ENCODE results near the gene BRD3. TPM values are rescaled to one million over a fixed set of nuclear protein-coding genes. Genes with fewer than 3 reads are reported as not detected.

Gene BRD3
- total RNA-seq, 2 donors from 2014 or later = 50.2 to 51.3 TPM

DNA sequence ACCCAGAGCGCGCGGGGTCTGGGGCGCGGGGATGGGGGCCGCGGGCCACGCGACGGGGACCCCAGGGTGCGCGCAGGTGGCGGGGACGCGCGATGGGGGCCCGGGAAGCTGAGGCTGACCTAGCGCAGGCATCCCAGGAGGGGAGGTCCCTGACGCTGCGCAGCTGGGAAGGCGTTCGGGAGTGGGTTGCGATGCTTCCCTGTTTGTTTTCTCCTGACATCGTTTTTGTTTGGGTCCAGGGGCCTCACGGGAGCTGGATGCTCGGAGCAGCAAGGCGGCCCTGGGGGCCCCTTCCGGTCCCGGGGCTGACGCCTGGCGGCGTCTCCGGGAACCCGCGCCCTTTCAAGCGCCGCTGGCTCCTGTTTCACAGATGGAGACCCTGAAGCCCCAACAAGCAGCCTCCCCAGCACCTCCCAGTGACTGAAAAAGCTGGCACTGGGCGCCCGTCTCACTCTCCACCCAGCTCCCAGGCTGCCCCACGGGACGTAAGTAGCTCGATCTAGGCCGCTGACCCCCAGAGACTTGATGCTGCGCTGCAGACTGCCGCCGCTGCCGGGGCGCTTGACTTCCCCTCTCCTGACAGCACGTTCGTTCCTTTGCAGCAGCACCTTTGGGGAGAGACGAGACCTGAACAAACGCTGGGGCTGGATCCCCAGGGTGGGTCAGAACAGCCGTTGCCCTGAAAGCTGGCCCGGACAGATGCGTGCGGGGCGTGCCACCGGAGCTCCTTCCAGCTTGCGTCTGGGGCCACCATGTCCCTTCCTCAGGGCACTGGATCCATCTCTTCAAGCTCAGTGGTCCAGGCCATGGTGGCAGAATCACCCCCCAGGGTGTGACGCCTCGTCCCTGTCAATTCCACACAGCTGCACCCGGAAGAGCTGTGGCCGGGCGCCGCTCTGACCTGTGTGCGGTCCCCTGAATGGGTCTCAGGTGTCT lies 42.0 kb downstream of the BRD3 start:
- Mint-ChIP-seq H3K4me1 (ENCODE audit: low read depth) (peaks cover 8% of the 10 kb centered on the region), H3K36me3 (ENCODE audit: insufficient read depth in 2 of 2) (peaks cover 0 to 5% of the 10 kb centered on the region in 2 donors), H3K4me3 (peak overlapping the region; percentile 85 to 87), H3K27ac (no peak overlapping the region), H3K27me3 (ENCODE audit: low read depth) (no peaks in the 10 kb centered on the region), H3K9me3 (no peaks in the 10 kb centered on the region)
- DNase-seq (peak; percentile 64 to 66), ATAC-seq (replicated peaks in 1 of 2) (peak; percentile 47 to 51)

- H3K36me3 Mint-ChIP-seq (ENCODE audit: insufficient read depth in 2 of 2) = peaks cover 0 to 2% of the 10 kb centered on the region in 2 donors
- peak within 1 kb of the TSS; percentile 85 to 87 for H3K4me3 Mint-ChIP-seq
- no peaks in the 10 kb centered on the region for H3K9me3 Mint-ChIP-seq
- ATAC-seq (replicated peaks in 1 of 2) (peak; percentile 91 to 93), DNase-seq (peak; percentile 93 to 97)
- H3K4me1 Mint-ChIP-seq (ENCODE audit: low read depth) = peaks cover 8% of the 10 kb centered on the region
- H3K27ac Mint-ChIP-seq = peak within 1 kb of the TSS; percentile 73
- H3K27me3 Mint-ChIP-seq (ENCODE audit: low read depth) = no peaks in the 10 kb centered on the region
Measured at GRCh38 chr9:134024828-134025605, 42.8 kb downstream of the BRD3 start, which contains the start of gene BRD3OS. TSS of gene BRD3OS (plus strand) at chr9:134025481. CDS start at chr9:134026748, 1,267 bp downstream.

DNA sequence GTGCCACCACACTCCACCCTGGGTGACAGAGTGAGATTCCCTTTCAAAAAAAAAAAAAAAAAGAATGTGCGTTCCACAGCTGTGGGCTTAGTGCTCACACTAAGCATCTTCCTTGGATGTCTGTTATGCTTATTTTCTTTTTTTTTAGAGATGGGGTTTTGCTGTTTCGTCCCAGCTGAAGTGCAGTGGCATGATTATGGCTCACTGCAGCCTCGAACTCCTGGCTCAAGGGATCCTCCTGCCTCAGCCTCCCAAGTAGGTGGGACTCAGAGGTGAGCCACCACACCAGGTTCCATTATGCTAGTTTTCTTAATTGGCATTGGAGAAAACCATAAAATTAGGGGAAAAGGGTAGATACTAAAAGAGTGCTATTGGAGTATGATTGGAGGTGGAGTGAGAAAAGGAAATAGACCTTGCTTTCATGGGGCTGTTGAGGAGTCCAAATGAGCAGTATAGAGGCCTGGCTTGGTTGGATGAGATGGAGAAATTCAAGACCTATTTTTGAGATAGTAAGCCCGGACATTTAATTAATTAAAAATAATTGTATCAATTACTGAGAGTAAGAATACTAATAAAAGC lies 43.5 kb downstream of the BRD3 start:
- H3K4me1 Mint-ChIP-seq (ENCODE audit: low read depth) = peaks cover 8% of the 10 kb centered on the region
- DNase-seq (no peak), ATAC-seq (replicated peaks in 1 of 2) (no peak)
- peaks cover 0 to 2% of the 10 kb centered on the region in 2 donors for H3K36me3 Mint-ChIP-seq (ENCODE audit: insufficient read depth in 2 of 2)
- peak overlapping the region; percentile 85 to 87 for H3K4me3 Mint-ChIP-seq
- peak overlapping the region; percentile 73 for H3K27ac Mint-ChIP-seq
- H3K27me3 Mint-ChIP-seq (ENCODE audit: low read depth) = no peaks in the 10 kb centered on the region
- no peaks in the 10 kb centered on the region for H3K9me3 Mint-ChIP-seq

- Mint-ChIP-seq H3K4me3 (no peak overlapping the region), H3K9me3 (no peaks in the 10 kb centered on the region), H3K4me1 (ENCODE audit: low read depth) (no peaks in the 10 kb centered on the region), H3K36me3 (ENCODE audit: insufficient read depth in 2 of 2) (peaks cover 3 to 15% of the 10 kb centered on the region in 2 donors), H3K27me3 (ENCODE audit: low read depth) (no peaks in the 10 kb centered on the region), H3K27ac (no peak overlapping the region)
- no peak for DNase-seq
- ATAC-seq (replicated peaks in 1 of 2) = no peak
Measured at GRCh38 chr9:134014946-134015345, 52.9 kb downstream of the BRD3 start.

- Mint-ChIP-seq H3K36me3 (ENCODE audit: insufficient read depth in 2 of 2) (peaks cover 3 to 15% of the 10 kb centered on the region in 2 donors), H3K4me1 (ENCODE audit: low read depth) (no peaks in the 10 kb centered on the region), H3K4me3 (no peak overlapping the region), H3K27ac (no peak overlapping the region), H3K27me3 (ENCODE audit: low read depth) (no peaks in the 10 kb centered on the region), H3K9me3 (no peaks in the 10 kb centered on the region)
- DNase-seq (no peak), ATAC-seq (replicated peaks in 1 of 2) (no peak)
Measured at GRCh38 chr9:134011401-134011800, 56.4 kb downstream of the BRD3 start.

GRCh38 chr9:134010310-134011173 lies 57.3 kb downstream of the BRD3 start:
- DNase-seq = no peak
- no peaks in the 10 kb centered on the region for H3K9me3 Mint-ChIP-seq
- no peak overlapping the region for H3K4me3 Mint-ChIP-seq
- no peaks in the 10 kb centered on the region for H3K4me1 Mint-ChIP-seq (ENCODE audit: low read depth)
- no peaks in the 10 kb centered on the region for H3K27me3 Mint-ChIP-seq (ENCODE audit: low read depth)
- ATAC-seq (replicated peaks in 1 of 2) = no peak
- H3K27ac Mint-ChIP-seq = no peak overlapping the region
- peaks cover 3 to 15% of the 10 kb centered on the region in 2 donors for H3K36me3 Mint-ChIP-seq (ENCODE audit: insufficient read depth in 2 of 2)

DNA sequence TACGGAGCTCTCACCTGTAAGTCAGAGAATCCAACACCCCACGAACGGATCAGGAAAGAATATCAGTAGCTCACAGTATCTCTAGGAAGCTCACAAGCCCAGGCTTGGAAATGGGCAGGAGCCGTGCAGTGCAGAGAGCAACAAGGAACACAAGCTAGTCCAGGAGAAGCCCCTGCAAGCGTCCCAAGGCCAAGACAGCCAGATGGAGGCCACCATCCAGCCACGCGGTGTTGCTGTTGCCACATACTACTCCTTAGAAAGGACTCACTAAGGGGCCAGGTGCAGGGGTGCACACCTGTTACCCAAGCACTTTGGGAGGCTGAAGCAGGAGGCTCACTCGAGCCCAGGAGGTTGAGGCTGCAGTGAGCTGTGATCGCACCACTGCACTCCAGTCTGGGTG lies 60.3 kb downstream of the BRD3 start:
- DNase-seq (no peak), ATAC-seq (replicated peaks in 1 of 2) (no peak)
- no peaks in the 10 kb centered on the region for H3K27me3 Mint-ChIP-seq (ENCODE audit: low read depth)
- no peaks in the 10 kb centered on the region for H3K9me3 Mint-ChIP-seq
- H3K4me3 Mint-ChIP-seq = no peak overlapping the region
- no peak overlapping the region for H3K27ac Mint-ChIP-seq
- no peaks in the 10 kb centered on the region for H3K4me1 Mint-ChIP-seq (ENCODE audit: low read depth)
- H3K36me3 Mint-ChIP-seq (ENCODE audit: insufficient read depth in 2 of 2) = peaks cover 0 to 6% of the 10 kb centered on the region in 2 donors

DNA sequence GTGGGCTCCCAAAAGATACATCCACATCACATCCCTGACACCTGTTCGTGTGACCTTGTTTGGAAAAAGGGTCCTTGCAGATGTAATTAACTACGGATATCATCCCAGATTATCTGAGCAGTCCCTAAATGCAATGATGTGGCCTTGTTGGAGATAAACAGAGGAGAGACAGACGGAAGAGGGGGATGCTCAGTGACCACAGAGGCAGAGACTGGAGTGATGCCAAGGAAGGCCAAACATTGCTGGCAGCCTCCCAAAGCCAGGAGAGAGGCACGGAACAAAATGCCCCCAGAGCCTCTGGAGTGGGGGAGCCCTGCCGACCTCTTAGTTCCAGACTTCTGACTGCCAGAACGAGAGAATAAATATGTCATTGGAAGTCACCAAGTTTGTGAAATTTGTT lies 60.7 kb downstream of the BRD3 start:
- no peaks in the 10 kb centered on the region for H3K4me1 Mint-ChIP-seq (ENCODE audit: low read depth)
- H3K9me3 Mint-ChIP-seq = no peaks in the 10 kb centered on the region
- DNase-seq (no peak), ATAC-seq (replicated peaks in 1 of 2) (no peak)
- H3K27me3 Mint-ChIP-seq (ENCODE audit: low read depth) = no peaks in the 10 kb centered on the region
- H3K27ac Mint-ChIP-seq = no peak overlapping the region
- no peak overlapping the region for H3K4me3 Mint-ChIP-seq
- H3K36me3 Mint-ChIP-seq (ENCODE audit: insufficient read depth in 2 of 2) = peaks cover 0 to 6% of the 10 kb centered on the region in 2 donors

GRCh38 chr9:134005381-134005780 lies 62.4 kb downstream of the BRD3 start:
- Mint-ChIP-seq H3K27ac (no peak overlapping the region), H3K36me3 (ENCODE audit: insufficient read depth in 2 of 2) (no peaks in the 10 kb centered on the region), H3K27me3 (ENCODE audit: low read depth) (no peaks in the 10 kb centered on the region), H3K4me1 (ENCODE audit: low read depth) (no peaks in the 10 kb centered on the region), H3K9me3 (no peaks in the 10 kb centered on the region), H3K4me3 (no peak overlapping the region)
- ATAC-seq (replicated peaks in 1 of 2) (no peak), DNase-seq (no peak)

DNA sequence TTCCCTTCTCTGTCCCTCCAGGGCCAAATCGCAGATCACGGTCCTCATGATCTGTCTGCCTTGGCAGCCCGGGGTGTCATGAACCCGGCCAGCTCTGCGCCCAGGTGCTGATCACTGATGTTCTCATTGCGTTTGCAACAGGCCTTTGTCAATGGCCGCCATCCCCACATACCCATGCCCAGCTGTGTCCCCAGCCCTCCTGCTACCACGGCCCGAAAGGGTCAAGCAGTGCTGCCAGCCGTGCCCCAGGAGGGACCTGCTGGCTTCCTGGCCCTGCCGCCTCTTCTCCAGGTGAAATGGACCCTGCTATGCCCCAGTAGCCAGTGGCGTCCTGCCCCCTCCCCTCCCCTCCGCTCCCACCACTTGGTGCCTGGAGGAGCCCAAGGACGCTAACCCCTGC lies 62.9 kb downstream of the BRD3 start:
- no peak for ATAC-seq (replicated peaks in 1 of 2)

GRCh38 chr9:134004131-134004873 lies 63.5 kb downstream of the BRD3 start:
- H3K4me3 Mint-ChIP-seq = no peak overlapping the region
- H3K9me3 Mint-ChIP-seq = no peaks in the 10 kb centered on the region
- no peaks in the 10 kb centered on the region for H3K27me3 Mint-ChIP-seq (ENCODE audit: low read depth)
- no peak overlapping the region for H3K27ac Mint-ChIP-seq
- DNase-seq (no peak), ATAC-seq (replicated peaks in 1 of 2) (no peak)
- no peaks in the 10 kb centered on the region for H3K4me1 Mint-ChIP-seq (ENCODE audit: low read depth)
- no peaks in the 10 kb centered on the region for H3K36me3 Mint-ChIP-seq (ENCODE audit: insufficient read depth in 2 of 2)

More for the DNA sequence above, 62.9 kb downstream of the BRD3 start:
- Mint-ChIP-seq H3K4me3 (no peak overlapping the region), H3K4me1 (ENCODE audit: low read depth) (no peaks in the 10 kb centered on the region), H3K27me3 (ENCODE audit: low read depth) (no peaks in the 10 kb centered on the region), H3K36me3 (ENCODE audit: insufficient read depth in 2 of 2) (no peaks in the 10 kb centered on the region), H3K9me3 (no peaks in the 10 kb centered on the region), H3K27ac (no peak overlapping the region)
- no peak for DNase-seq

DNA sequence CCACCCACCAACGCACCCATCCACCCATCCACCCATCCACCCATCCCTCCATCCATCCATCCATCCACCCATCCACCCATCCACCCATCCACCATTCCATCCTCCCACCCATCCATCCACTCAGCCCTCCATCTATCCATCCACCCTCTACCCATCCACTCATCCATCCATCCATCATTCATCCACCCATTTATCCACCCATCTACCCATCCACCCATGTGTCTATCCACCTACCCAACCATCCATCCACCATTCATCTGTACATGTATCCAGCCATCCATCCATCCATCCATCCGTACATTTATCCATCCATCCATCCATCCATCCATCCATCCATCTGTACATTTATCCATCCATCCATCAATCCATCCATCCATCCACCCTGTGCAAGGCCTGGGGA lies 64.6 kb downstream of the BRD3 start:
- no peaks in the 10 kb centered on the region for H3K36me3 Mint-ChIP-seq (ENCODE audit: insufficient read depth in 2 of 2)
- no peak for DNase-seq
- no peak for ATAC-seq (replicated peaks in 1 of 2)
- H3K9me3 Mint-ChIP-seq = no peaks in the 10 kb centered on the region
- no peaks in the 10 kb centered on the region for H3K4me1 Mint-ChIP-seq (ENCODE audit: low read depth)
- H3K27ac Mint-ChIP-seq = no peak overlapping the region
- H3K27me3 Mint-ChIP-seq (ENCODE audit: low read depth) = no peaks in the 10 kb centered on the region
- H3K4me3 Mint-ChIP-seq = no peak overlapping the region

Measured in activated T-cell treated with anti-CD3 and anti-CD28 coated beads, Interleukin-2, amount 50 U/mL, for 72 hours (primary cell).